GM21529 (cell line): ENCODE measurements around the gene CD177.
"Not testable (repeated sequence)": the region's sequence is repeated elsewhere in the genome, so short reads cannot be mapped to it uniquely, and the experiment has no call there.

Experiments used
- ATAC-seq: cut with Tn5 transposase; IDR thresholded peaks from one replicate; pipeline ENCODE4 v1.9.1; 2021; ENCODE audit not compliant: unreplicated experiment

Gene CD177

GRCh38 chr19:43331435-43332010 is 22.0 kb upstream of the CD177 start:
- ATAC-seq = no peak

- ATAC-seq = no peak
These were observed 21.2 kb upstream of the CD177 start for GRCh38 chr19:43332058-43332922.

GRCh38 chr19:43336508-43336907 is 17.0 kb upstream of the CD177 start:
- ATAC-seq = not testable (repeated sequence)

- ATAC-seq = no peak
These were observed 15.7 kb upstream of the CD177 start for GRCh38 chr19:43337737-43338136.

- ATAC-seq = no peak
These were observed 15.0 kb upstream of the CD177 start for GRCh38 chr19:43338530-43338929.

GRCh38 chr19:43339243-43339930 is 14.1 kb upstream of the CD177 start:
- ATAC-seq = not testable (repeated sequence)

- ATAC-seq = not testable (repeated sequence)
These were observed 13.4 kb upstream of the CD177 start for GRCh38 chr19:43340101-43340500.

- ATAC-seq = not testable (repeated sequence)
These were observed 12.4 kb upstream of the CD177 start for GRCh38 chr19:43341098-43341497.

- not testable (repeated sequence) for ATAC-seq
These were observed 11.4 kb upstream of the CD177 start for GRCh38 chr19:43342104-43342503.

- ATAC-seq = not testable (repeated sequence)
These were observed 9.1 kb upstream of the CD177 start for GRCh38 chr19:43344347-43344925.

- not testable (repeated sequence) for ATAC-seq
These were observed 3.7 kb upstream of the CD177 start for GRCh38 chr19:43349813-43350212.

- ATAC-seq = no peak
These were observed 1.3 kb upstream of the CD177 start for GRCh38 chr19:43351998-43352746.

GRCh38 chr19:43354305-43354627 is 780 bp downstream of the CD177 start:
- ATAC-seq = no peak

- ATAC-seq = not testable (repeated sequence)
These were observed 3.3 kb downstream of the CD177 start for GRCh38 chr19:43356749-43357148.

- ATAC-seq = no peak
These were observed 8.7 kb downstream of the CD177 start for GRCh38 chr19:43362179-43362578.

GRCh38 chr19:43362745-43363144 is 9.3 kb downstream of the CD177 start:
- ATAC-seq = no peak

- not testable (repeated sequence) for ATAC-seq
These were observed 12.2 kb downstream of the CD177 start for GRCh38 chr19:43365677-43366076.

- no peak for ATAC-seq
These were observed 14.3 kb downstream of the CD177 start for GRCh38 chr19:43367822-43368221.

GRCh38 chr19:43368897-43369296 is 15.4 kb downstream of the CD177 start:
- ATAC-seq = not testable (repeated sequence)

GRCh38 chr19:43371909-43372308 is 18.4 kb downstream of the CD177 start:
- no peak for ATAC-seq

- ATAC-seq = no peak
These were observed 19.0 kb downstream of the CD177 start for GRCh38 chr19:43372462-43372861.
